ENCODE results near the gene GSPT1.
"Not testable (repeated sequence)": the region's sequence is repeated elsewhere in the genome, so short reads cannot be mapped to it uniquely, and the experiment has no call there.

The GSPT1 gene

DNA sequence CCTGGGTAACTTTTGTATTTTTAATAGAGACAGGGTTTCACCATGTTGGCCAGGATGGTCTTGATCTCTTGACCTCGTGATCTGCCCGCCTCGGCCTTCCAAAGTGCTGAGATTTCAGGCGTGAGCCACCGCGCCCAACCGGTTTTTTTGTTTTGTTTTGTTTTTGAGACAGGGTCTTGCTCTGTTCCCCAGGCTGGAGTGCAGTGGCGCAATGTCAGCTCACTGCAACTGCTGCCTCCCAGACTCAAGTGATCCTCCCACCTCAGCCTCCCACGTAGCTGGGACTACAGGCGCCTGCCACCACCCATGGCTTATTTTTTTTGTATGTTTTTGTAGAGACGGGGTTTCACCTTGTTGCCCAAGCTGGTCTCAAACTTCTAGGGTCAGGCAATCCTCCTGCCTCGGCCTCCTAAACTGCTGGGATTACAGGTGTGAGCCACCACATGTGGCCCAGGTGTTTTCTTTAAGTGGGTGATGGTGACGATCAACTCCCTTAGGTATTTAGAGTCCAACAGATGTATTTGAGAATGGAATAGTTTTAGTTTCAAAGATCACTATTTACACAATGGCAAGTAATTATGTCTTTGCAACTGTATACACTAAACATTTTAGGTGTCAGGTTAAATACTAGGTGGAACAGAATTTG lies 90.1 kb downstream of the GSPT1 start:
- in situ Hi-C loops (cut with HindIII; ENCODE audit: low pct_ligation_motif_present, low pct_unique_long_range_greater_than_20kb, low sequenced_read_pairs); DNase-seq: not testable (repeated sequence)

DNA sequence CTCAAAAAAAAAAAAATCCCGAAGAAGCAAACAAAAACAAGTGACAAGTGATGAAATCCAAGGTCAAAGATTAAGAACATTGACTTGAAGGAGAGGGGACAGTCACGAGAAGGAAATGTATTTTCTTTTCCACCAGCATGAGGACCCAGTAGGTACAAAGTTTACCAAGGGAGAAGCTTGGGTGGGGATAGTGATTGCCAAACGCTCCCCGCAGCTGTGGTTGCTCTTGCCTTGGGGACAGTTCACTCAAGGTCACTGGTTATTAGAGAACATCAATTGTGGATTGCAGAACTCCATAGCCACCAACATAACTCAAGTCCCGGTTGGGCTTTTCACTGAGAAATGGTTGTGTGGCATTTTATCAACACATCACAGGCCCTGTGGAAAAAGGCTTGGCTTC lies 91.4 kb downstream of the GSPT1 start:
- in situ Hi-C loops (cut with HindIII; ENCODE audit: low pct_ligation_motif_present, low pct_unique_long_range_greater_than_20kb, low sequenced_read_pairs), result no loop called here
- DNase-seq, result no peak

DNA sequence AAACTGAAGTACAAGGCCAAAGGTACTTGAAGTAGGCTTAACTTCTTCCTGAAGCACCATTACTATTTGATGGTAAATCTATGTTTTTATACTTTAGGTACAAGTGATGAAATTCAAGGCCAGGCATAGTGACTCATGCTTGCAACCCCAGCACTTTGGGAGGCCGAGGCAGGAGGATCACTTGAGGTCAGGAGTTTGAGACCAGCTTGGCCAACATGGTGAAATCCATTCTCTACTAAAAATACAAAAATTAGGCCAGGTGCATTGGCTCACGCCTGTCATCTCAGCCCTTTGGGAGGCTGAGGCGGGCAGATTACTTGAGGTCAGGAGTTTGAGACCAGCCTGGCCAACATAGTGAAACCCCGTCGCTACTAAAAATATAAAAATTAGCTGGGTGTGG lies 92.1 kb downstream of the GSPT1 start:
- in situ Hi-C loops (cut with HindIII; ENCODE audit: low pct_ligation_motif_present, low pct_unique_long_range_greater_than_20kb, low sequenced_read_pairs); DNase-seq: not testable (repeated sequence)

DNA sequence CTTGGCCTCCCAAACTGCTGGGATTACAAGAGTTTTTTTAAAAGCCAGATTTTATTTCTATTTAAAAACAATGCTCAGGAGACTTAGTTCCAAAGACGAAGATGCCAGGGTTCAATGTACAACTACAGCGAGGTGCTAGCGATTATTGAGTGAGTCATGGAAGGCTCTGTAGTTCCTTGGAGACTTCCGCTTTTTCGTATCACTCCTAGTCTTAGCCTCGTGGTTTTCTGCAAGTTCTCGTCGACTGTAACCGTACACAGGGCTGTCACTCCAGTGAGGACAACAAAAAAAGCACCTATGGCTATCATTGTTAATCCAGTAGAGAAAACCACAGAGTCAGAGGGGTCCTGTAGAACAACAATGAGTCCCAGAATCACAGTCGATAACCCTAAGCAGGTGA lies 96.0 kb downstream of the GSPT1 start:
- no peak for DNase-seq
- in situ Hi-C loops (cut with HindIII; ENCODE audit: low pct_ligation_motif_present, low pct_unique_long_range_greater_than_20kb, low sequenced_read_pairs), result no loop called here

DNA sequence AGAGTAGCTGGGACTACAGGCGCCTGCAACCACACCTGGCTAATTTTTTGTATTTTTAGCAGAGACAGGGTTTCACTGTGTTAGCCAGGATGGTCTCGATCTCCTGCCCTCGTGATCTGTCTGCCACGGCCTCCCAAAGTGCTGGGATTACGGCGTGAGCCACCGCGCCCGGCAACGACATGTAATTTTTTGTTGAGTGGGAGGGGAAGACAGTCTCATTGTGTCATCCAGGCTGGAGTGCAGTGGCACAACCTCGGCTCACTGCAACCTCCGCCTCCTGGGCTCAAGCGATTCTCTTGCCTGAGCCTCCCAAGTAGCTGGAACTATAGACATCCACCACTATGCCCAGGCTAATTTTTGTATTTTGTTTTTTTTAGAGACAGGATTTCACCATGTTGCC lies 96.8 kb downstream of the GSPT1 start:
- in situ Hi-C loops (cut with HindIII; ENCODE audit: low pct_ligation_motif_present, low pct_unique_long_range_greater_than_20kb, low sequenced_read_pairs); DNase-seq: not testable (repeated sequence)

All from ACHN (cell line).